GM21447 (cell line): ENCODE results near the gene HEBP2.

ENCODE experiments used
- ATAC-seq: cut with Tn5 transposase; IDR thresholded peaks from one replicate; pipeline ENCODE4 v1.9.1; 2021; ENCODE audit not compliant: unreplicated experiment

The HEBP2 gene

GRCh38 chr6:138397128-138398122 is 6.6 kb upstream of the HEBP2 start:
- no peak for ATAC-seq

- no peak for ATAC-seq
Observed at GRCh38 chr6:138400326-138400725, 3.7 kb upstream of the HEBP2 start.

- ATAC-seq = no peak
Observed at GRCh38 chr6:138401960-138402837, 1.8 kb upstream of the HEBP2 start.

GRCh38 chr6:138402838-138403187 is 1.2 kb upstream of the HEBP2 start:
- ATAC-seq = no peak

GRCh38 chr6:138403324-138403800 is 661 bp upstream of the HEBP2 start:
- peak; percentile 21 for ATAC-seq

GRCh38 chr6:138404666-138405337 is 779 bp downstream of the HEBP2 start:
- ATAC-seq = peak; percentile 5

GRCh38 chr6:138405816-138406413 is 1.9 kb downstream of the HEBP2 start:
- ATAC-seq = no peak

GRCh38 chr6:138406443-138406842 is 2.4 kb downstream of the HEBP2 start:
- ATAC-seq = no peak

- no peak for ATAC-seq
Observed at GRCh38 chr6:138410048-138410735, 6.2 kb downstream of the HEBP2 start.

GRCh38 chr6:138410972-138411880 is 7.2 kb downstream of the HEBP2 start:
- no peak for ATAC-seq

GRCh38 chr6:138415125-138415524 is 11.1 kb downstream of the HEBP2 start:
- ATAC-seq = no peak

- ATAC-seq = no peak
Observed at GRCh38 chr6:138416206-138416605, 12.2 kb downstream of the HEBP2 start.

GRCh38 chr6:138417493-138418117 is 13.6 kb downstream of the HEBP2 start:
- no peak for ATAC-seq

GRCh38 chr6:138418118-138418742 is 14.2 kb downstream of the HEBP2 start:
- no peak for ATAC-seq

GRCh38 chr6:138419766-138420165 is 15.7 kb downstream of the HEBP2 start:
- no peak for ATAC-seq

GRCh38 chr6:138420356-138420755 is 16.3 kb downstream of the HEBP2 start:
- no peak for ATAC-seq

- ATAC-seq = no peak
Observed at GRCh38 chr6:138421089-138421488, 17.1 kb downstream of the HEBP2 start.

GRCh38 chr6:138421608-138422007 is 17.6 kb downstream of the HEBP2 start:
- no peak for ATAC-seq
